DMS53 treated with DMSO at 0.1 percent for 48 hours (cell line): ENCODE results near the gene SH2D3A.
"Not testable (repeated sequence)": the region's sequence is repeated elsewhere in the genome, so short reads cannot be mapped to it uniquely, and the experiment has no call there.

Source experiments
- DNase-seq: peaks from one replicate; lab custom pipeline; 2025; ENCODE audit not compliant: unreplicated experiment; lab: John Stamatoyannopoulos, UW

Gene SH2D3A

DNA sequence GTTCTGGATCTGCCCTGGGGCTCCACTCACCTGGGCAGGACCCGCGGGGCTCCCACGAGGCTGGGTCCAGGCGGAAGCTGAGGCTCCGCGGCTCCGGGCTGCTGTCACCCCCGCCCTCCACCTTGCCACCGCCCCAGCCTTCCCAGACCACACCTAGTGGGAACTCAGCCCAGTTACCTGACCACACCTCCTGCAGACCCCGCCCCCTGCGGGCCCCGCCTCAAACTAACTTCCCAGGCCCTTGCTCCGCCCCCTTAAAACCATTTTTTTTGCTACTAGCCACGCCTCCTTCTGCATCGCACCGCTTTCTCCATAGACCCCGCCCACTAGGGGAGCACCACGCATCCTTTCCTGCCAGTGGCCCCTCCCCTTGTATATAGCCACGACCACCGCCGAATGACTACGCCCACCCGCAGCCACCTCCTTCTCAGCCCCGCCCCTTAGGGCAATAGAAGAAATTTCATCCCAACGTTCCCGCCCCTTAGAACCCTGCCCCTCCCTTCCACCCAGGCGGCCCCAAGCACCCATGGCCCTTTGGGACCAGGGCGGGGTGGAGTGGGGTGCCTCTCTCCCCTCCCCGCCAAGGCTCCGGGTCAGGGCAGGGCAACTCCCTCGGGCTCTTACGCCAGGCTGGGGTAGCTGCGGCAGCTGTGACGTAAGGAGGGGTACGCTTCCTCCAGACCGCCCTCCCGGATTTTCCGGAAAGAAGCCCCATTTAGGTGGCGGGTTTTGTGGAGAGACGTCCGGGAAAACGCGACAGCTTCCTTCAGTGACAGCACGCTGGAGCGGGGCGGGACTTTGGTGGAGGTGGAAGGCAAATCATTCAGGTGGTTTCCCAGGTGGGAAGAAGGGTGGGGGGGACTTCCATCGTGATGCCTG lies at the start of gene SH2D3A:
Gene SH2D3A (minus strand): TSS at position 79 of the 879 bp plus-strand sequence. CDS start 3,687 bp downstream, outside the sequence.
- DNase-seq: no peak

DNA sequence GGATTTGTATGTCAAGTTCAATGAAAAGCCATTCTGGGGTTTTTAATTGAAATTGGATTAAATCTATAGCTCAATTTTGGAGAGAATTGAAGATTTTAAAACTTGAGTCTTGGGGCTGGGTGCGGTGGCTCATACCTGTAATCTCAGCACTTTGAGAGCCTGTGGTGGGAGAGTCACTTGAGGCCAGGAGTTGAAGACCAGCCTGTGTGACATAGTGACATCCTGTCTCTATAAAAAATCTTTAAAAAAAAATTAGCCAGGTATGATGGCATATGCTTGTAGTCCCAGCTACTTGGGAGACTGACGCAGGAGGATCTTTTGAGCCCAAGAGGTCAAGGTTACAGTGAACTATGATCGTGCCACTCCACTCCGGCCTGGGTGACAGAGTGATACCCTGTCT lies 46.4 kb upstream of the SH2D3A start:
- no peak for DNase-seq

DNA sequence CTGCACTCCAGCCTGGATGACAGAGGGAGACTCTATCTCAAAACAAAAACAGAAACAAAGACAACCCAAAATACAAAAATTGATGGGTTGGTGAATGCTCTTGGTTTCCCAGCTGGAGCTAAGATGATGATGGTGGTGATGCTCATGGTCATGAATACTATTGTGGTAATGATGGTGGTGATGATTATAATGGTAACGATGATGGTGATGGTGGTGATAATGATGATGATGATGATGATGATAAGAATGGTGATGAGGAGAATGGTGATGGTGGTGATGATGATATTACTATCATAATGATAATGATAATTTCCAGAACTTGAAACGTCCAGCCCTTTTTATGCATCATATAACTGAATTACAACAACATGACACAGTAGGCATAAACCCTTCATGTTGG lies 45.4 kb upstream of the SH2D3A start:
- DNase-seq: no peak

DNA sequence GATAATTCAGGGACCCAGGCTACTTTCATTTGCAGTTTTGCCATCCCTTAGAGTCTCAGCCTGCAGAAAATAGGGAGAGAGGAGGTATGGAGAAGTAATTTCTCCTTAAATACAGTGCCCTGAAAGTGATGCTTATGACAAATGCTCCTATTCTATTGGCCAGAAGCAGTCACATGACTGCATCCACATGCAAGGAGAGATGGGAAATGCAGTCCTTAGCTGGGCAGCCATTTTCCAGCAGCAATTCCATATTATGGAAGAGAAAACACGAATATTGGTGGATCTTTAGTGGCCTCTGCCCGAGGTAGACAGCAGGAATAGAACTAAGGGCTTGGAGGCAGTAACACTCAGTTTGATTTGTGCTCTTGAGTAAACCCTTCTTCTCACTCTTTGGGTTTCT lies 44.7 kb upstream of the SH2D3A start:
- DNase-seq: no peak

DNA sequence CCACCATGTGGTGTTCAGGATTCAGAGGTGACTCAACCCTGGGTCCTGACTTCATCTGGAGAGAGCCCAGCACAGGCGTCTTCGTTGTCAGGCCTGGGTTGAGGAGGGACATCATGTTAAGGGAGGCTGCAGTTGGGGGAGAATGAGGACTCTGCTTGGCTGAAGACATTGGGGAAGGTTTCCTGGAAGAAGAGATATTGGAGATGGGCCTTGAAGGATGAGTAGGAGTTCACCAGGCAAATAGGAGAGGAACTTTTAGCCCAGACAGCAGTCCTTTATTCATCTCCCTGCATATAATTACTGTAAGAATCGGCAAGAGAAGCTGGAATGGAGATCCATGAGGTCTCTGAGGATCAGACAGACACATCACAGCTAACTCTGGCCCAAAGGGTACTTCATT lies 44.1 kb upstream of the SH2D3A start:
- DNase-seq: no peak

DNA sequence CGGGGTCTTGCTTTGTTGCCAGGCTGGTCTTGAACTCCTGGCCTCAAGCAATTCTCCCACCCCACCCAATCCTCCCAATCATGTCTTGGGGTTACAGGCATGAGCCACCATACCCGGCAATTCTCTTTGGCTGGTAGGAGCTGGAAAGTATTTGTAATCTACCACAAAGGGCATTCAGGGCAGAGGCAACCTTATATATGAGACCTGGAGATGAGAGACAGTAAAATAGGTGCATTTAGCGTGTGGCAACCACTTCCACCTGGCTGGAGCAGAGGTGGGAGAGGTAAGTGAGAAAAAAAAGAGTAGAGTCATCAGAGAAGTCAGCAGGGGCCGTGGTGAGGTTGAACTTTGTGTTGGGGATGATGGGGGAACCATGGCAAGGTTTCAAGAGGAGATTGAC lies 42.0 kb upstream of the SH2D3A start:
- DNase-seq: no peak

DNA sequence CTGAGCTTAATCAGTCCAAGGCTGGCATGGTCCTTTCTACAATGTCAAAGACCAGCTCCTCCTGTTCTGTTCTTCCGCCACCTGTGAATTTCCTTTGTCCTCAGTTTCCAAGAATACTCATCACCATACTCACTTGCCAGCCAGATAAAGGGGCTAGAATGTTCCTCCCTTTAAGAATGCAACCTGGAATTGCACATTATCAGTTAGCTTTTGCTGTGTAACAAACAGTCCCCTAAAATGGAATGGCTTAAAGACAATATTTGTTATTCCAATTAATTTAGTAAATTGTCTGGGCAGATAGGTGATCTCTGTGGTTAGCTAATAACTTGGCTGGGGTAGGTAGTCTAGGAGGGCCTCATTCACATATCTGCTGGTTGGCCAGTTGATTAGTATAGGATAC lies 41.3 kb upstream of the SH2D3A start:
- DNase-seq: no peak

DNA sequence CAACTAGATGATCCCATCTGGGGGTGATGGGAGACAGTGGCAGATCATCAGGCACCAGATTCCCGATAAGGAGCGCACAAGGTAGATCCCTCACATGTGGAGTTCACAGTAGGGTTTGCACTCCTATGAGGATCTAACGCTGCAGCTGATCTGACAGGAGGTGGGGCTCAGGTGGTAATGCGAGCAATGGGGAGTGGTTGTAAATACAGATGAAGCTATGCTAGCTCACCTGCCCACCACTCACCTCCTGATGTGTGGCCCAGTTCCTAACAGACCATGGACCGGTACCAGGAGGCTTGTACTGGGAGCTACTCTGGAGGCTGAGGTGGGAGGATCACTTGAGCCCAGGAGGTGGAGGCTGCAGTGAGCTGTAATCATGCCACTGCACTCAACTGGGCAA lies 40.1 kb upstream of the SH2D3A start:
- DNase-seq: no peak

DNA sequence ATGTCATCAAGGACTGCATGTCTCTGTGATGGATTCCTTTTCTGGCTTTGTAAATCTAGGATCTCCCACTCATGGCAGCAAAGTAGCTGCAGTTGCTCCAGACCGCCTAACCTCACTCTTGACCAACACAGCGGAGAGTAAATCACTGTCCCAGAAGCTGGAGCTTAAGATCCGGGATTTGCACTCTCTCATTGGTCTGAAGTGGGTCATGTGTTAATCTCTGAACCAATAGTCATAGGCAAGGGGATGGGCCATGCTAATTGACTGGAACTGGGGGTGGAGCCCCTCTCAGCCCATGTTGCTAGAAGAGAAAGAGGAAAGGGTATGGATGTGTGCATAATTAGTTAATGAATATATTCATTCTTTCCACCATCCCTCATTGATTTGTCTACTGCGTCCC lies 39.3 kb upstream of the SH2D3A start:
- no peak for DNase-seq

DNA sequence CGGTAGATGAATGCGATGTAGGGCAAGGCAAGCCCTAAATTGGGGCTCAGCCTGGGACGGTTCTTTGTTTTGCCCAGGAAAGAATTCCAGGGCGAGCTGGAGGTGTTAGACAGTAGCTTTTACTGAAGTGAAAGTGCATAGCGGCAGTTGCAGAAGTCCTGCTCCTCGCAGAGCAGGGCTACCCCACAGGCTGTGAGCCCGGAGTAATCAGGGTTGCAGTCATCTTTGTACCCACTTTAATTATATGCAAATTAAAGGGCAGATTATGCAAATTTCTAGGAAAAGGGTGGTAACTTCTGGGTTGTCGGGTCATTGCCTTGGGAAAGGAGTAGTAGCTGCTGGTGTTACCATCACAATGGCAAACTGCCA lies 35.8 kb upstream of the SH2D3A start:
- no peak for DNase-seq

DNA sequence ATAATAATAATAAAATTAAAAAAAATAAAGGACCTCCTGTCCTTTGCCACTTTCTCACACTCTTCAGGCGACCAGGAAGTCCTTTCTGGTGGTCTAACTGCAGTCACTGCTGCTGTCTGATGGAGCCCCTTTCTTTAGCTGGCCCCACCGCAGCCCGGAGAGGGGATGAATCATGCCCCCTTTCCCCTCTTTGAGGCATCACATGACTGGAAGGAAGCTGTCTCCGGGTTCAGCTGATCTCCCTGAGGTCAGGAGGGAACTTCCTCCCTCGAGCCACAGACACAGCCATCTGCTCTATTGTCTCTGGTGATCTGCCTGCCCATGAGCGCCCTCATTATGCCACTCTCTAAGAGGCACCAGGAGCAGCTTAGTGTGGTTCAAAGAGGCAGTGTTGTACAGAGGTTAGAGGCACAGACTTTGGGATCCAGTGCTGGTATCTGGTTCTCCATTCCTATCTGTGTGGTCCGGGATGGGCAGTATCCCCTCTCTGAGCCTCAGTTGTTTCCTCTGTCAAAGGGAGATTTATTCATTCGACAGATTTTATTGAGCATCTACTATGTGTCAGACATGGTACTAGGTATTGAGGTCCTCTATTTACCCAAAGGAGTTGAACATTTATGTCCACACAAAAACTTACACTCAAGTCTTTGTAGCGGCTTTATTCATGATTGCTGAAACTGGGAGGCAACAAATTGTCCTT lies 35.3 kb upstream of the SH2D3A start:
- no peak for DNase-seq

DNA sequence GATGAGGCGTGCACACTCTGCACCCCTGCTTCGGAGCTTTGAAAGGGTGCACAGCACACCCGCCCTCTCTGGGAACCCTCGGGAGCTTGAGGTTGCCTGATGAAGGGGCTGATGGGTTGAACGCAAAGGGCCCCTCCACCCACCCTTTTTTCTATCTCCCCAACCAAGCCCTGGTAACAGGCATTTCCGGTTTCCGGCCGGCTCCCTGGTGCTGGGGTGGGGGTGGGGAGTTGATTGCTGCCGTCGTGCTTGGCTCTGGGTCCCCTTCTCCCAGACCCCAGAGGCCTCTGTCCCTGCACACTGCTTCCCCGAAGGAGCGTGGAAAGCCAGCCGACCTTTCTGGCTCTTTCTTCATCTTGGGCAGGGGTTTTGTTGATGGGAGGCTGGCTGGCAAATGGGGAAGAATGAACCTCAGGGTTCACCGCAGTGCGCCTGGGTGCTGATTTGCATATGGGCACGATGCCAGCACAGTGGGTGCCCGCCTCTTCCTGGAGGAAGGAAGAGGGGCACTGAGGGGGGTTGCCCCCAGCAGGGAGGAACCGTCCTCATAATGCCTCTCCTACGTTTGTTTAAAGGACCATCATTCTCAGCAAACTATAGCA lies 34.4 kb upstream of the SH2D3A start:
- no peak for DNase-seq

DNA sequence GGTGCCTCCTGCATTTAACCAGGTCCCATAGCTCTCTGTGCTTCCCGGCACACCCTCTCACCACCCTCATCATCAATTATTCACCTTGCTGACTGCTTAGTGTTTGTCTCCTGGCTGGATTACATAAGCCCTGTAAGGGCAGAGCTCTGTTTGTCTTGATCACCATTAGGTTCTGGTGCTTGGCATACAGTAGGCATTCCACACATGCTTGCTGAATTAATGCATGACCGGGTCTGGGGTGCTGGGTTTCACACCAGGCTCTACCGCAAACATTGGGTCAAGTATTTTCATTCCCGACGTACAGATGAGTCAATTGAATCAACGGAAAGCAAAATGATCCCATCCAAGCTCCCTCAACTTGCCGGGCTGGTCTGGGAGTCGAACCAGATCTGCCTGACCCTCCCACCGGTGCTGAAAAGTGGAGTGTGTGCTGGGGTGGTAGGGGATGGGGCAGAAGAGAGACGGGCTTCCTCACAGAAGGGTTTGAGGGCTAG lies 33.8 kb upstream of the SH2D3A start:
- DNase-seq: no peak

DNA sequence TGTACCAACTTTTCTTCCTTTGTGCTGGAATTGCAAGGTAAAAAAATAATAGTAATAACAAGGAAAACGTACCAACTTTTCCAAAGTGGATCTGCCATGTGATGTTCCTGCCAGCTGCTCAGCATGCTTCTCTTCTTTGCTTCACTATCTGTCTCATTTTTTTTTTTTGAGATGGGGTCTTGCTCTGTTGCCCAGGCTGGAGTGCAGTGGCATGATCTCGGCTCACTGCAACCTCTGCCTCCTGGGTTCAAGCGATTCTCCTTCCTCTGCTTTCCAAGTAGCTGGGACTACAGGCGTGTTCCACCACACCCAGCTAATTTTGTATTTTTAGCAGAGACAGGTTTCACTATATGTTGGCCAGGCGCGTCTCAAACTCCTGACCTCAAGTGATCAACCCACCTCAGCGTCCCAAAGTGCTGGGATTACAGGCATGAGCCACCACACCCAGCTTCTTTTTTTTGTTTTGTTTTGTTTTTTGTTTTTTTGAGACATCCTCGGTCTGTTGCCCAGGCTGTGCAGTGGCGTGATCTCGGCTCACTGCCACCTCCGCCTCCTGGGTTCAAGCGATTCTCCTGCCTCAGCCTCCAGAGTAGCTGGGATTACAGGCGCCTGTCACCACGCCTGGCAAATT lies 33.0 kb upstream of the SH2D3A start:
- DNase-seq: not testable (repeated sequence)

DNA sequence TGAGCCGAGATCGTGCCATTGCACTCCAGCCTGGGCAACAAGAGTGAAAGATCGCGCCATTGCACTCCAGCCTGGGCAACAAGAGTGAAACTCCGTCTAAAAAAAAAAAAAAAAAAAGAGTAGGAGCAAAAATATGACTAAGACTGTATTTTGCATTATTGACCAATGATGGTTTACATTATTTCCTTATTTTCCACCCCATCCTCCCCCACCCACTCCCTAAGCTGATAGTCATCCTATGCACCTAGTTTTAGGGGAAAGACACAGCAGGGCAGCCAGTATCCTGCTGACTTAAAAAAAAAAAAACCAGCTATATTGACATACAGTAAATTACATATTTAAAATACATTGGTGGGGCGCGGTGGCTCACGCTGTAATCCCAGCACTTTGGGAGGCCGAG lies 30.4 kb upstream of the SH2D3A start:
- DNase-seq: no peak

DNA sequence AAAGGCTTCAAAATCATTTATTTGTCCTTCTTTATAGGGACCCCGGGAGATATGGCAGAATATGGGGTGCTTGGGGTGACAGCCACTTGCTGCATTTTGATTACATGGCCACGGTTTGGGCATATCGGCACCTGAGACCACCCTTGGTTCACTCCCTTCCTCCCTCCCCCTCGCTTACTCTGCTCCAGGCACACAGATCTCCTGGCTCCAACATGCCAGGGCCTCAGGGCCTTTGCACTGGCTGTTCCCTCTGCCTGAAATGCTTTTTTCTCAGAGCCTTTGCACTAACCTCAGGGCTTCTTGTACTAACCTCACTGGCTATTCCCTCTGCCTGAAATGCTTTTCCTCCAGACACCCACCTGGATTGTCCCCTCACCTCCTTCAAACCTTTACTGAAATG lies 29.0 kb upstream of the SH2D3A start:
- no peak for DNase-seq

DNA sequence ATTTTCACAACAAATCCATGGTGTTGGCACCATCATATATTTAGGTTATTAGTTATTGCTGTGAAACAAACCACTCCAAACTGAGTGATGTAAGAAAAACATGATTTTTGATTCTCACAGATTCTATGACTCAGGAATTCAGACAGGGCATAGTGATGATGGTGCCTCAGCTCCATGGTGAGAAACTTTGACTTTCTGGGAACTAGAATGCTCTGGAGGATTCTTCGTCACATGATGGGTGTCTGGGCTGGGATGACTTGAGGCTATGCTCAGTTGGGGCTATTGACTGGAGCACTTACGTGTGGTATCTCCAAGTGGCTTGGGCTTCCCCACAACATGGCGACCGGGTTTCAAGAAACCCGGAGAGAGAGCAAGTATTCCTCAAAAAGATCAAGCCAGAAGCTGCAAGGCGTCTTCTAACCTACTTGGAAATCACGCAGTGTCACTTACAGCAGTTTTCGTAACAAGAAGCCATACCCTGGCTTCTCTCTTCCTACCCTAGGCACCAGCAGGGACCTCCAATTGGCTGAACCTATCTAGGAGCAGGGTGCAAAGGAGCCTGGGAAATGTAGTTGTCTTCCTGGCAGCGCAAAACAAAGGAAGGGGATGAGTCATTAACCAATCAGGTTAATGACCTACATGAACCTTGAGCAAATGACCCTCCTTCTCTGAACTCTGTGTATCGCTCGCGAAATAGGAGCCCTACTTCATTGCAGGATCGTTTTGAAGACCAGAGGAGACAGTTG lies 27.6 kb upstream of the SH2D3A start:
- no peak for DNase-seq

DNA sequence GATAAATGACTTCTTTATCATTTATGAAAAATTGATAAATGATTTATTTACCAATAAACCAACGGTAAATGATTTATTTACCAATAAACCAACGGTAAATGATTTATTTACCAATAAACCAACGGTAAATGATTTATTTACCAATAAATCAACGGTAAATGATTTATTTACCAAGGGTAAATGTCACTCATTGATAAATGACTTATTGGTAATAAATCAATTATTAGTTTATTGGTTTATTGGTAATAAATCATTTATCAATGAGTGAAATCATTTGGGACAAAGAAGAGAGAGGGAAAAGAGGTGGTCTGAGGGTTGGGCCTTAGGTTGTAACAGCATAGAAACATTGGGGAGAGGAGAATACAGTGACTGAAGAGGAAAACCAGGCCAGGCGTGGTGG lies 26.7 kb upstream of the SH2D3A start:
- no peak for DNase-seq

DNA sequence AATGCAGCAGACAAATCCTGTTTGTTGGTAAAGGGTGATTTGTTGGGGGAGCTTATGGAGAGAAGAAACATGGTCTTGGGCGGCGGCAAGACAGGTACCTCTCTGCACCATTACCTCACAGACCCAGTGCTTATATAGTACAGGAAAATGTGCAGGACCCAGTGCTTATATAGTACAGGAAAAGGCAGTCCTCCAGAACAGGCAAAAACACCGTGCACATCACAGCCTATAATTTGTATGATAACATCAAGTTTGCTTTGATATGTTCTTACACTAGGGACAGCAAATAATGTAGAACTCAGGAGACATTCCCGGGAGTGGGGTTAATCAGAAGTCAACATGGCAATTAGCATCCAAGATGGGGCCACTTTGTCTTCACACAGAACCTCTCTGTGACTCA lies 26.2 kb upstream of the SH2D3A start:
- no peak for DNase-seq

DNA sequence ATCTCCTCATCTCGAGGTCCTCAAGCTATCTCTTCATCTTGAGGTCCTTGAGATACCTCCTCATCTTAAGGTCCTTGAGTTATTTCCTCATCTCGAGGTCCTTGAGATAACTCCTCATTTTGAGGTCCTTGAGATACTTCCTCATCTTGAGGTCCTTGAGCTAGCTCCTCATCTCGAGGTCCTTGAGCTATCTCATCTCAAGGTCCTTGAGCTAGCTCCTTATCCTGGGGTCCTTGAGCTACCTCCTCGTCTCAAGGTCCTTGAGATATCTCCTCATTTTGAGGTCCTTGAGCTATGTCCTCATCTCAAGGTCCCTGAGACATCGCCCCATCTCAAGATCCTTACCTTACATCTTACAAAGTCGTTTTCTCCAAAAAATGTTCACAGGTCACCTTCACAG lies 24.0 kb upstream of the SH2D3A start:
- DNase-seq: no peak
